HG03039 (cell line): ENCODE data around the gene HYKK.
"Not testable (repeated sequence)": the region's sequence is repeated elsewhere in the genome, so short reads cannot be mapped to it uniquely, and the experiment has no call there.

Experiments
- ATAC-seq: cut with Tn5 transposase; IDR thresholded peaks from one replicate; pipeline ENCODE4 v1.9.1; 2021; ENCODE audit warnings: mild to moderate bottlenecking, moderate library complexity; ENCODE audit not compliant: unreplicated experiment

The HYKK gene

DNA sequence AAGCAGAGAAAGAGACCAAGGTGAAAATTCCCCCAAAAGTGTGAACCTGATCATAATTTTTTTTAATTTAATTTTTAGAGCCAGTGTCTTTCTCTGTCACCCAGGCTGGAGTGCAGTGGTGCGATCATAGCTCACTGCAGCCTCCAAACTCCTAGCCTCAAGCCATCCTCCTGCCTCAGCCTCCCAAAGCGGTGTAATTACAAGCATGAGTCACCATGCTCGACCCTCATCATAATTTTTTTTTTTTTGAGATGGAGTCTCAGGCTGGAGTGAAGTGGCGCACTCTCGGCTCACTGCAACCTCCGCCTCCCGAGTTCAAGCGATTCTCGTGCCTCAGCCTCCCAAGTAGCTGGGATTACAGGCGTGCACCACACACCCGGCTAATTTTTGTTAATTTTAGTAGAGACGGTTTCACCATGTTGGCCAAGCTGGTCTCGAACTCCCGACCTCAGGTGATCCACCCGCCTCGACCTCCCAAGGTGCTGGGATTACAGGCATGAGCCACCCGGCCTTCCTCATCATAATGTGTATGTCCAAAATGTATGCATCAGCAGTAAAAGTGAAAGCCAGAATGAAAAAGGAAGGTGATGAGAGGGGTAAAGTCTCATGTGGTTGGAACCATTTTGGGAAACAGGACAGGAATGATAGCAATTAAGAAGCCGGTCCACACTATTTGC, 32.2 kb downstream of the HYKK start:
- not testable (repeated sequence) for ATAC-seq

- ATAC-seq: peak; percentile 78
These were observed 32.9 kb downstream of the HYKK start, which contains the start of gene PSMA4 for GRCh38 chr15:78540141-78540870. Gene PSMA4, plus strand, starts transcription at chr15:78540444. Its CDS starts 1,484 bp downstream, at chr15:78541928.

DNA sequence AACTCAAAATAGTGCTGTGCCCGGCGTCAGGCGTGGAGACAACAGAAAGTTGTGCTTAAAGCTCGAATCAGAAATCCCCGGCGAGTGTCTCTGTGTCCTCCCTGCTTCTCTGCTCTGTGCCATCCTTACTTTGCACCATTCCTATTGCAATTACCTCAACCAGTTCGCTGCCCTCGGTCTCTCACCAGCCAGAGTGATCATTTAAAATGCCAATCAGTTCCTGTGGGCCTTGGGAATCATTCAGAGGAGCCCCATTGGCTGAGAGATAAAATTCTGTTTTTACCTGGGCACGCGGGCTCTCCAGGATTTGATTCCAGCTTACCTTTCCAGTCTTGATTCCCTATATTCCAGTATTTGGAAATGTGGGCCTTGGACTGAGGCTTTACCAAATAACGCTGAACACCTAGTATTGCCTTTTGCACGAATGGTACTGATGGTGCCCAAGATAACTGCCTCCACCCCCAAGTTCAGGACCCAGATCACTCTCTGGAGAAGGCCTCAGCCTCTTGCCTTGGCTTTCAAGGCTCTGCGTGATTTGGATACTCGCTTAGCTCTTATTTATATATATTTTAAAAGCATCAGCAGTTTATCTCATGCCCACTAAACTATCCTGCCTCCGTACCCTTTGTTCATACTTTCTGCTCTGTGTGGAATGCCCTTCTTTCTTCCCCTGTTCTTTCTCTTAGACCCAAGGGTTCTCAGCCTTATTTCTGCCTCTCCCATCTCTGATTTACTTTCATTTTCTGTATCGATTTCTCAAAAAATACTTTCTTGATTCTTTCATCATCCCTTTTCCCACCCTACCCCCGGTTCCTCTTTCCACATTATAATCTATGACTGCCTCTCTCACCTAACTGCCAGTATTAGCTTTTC, 33.7 kb downstream of the HYKK start:
- no peak for ATAC-seq

- ATAC-seq: no peak
These were observed 34.3 kb downstream of the HYKK start for GRCh38 chr15:78541744-78542034.

GRCh38 chr15:78542647-78543046, 35.3 kb downstream of the HYKK start:
- no peak for ATAC-seq

DNA sequence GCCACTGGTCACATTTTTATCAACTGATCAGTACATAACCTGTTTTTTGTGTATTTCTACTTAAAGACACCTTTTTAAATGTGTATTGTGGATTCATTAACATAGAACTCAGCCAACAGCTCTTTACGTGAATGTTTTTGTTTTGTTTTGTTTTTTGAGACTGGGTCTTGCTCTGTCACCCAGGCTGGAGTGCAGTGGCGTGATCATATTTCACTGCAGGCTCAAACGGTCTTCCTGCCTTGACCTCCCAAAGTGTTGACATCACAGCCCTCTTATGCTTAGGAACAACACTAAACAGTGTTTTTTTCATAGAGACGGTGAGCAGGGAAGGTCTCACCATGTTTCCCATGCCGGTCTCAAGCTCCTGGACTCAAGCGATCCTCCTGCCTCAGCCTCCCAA, 42.8 kb downstream of the HYKK start:
- ATAC-seq: no peak

GRCh38 chr15:78550815-78551214, 43.4 kb downstream of the HYKK start:
- ATAC-seq: no peak

DNA sequence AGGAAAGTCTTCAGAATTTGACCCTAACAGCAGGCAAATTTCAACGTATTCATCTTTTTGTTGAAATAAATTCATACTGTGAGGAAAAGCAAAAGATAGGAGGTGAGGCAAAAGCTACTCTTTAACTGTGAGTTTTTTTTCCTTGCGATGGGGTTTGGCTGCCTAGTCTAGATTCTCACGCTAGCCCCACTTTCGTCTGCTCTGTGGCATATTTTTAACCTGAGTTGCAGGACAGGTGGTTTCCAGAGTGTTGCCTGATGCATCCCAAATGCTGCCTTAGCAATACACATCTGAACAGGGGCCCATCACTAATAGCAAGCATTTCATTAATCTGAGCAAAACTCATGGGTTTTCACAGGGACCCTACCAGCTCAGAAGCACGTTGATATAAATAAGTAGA, 44.5 kb downstream of the HYKK start:
- ATAC-seq: no peak

DNA sequence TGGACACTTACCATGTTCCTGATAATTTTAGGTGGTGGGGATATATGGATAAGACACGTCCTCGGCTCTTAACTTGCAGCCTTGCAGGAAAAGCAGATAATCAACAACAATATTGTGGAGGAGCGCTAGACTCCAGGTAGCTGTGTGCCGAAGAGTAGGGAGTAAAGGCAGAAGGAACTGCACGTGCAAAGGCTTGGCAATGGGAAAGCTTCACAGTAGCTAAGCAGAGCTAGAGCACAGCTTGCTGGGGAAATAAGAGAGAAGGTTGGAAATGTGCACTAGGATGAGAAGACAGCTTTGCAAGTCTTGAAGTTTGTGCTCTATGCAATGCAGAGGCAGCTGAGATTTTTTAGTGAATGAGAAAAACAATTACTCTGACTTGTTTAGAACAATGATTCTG, 45.2 kb downstream of the HYKK start:
- no peak for ATAC-seq

DNA sequence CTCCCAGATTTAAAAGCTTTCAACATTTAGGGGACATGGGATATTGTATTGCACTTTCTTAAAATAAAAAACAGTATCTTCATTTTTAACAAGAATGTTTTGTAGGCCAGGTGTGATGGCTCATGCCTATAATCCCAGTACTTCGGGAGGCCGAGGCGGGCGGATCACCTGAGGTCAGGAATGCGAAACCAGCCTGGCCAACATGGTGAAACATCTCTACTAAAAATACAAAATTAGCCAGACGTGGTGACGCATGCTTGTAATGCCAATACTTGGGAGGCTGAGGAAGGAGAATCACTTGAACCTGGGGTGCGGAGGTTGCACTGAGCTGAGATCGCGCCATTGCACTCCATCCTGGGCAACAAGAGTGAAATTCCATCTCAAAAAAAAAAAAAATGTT, 52.8 kb downstream of the HYKK start:
- ATAC-seq: not testable (repeated sequence)

- no peak for ATAC-seq
These were observed 54.1 kb downstream of the HYKK start for GRCh38 chr15:78561490-78561889.

- ATAC-seq: no peak
These were observed 55.7 kb downstream of the HYKK start for GRCh38 chr15:78563092-78563491.

- no peak for ATAC-seq
These were observed 57.3 kb downstream of the HYKK start for GRCh38 chr15:78564743-78565096.

GRCh38 chr15:78565097-78565950, 57.9 kb downstream of the HYKK start, which contains the start of gene CHRNA5:
Gene CHRNA5, plus strand, starts transcription at chr15:78565520. Its CDS starts 200 bp downstream, at chr15:78565720.
- peak; percentile 84 for ATAC-seq

DNA sequence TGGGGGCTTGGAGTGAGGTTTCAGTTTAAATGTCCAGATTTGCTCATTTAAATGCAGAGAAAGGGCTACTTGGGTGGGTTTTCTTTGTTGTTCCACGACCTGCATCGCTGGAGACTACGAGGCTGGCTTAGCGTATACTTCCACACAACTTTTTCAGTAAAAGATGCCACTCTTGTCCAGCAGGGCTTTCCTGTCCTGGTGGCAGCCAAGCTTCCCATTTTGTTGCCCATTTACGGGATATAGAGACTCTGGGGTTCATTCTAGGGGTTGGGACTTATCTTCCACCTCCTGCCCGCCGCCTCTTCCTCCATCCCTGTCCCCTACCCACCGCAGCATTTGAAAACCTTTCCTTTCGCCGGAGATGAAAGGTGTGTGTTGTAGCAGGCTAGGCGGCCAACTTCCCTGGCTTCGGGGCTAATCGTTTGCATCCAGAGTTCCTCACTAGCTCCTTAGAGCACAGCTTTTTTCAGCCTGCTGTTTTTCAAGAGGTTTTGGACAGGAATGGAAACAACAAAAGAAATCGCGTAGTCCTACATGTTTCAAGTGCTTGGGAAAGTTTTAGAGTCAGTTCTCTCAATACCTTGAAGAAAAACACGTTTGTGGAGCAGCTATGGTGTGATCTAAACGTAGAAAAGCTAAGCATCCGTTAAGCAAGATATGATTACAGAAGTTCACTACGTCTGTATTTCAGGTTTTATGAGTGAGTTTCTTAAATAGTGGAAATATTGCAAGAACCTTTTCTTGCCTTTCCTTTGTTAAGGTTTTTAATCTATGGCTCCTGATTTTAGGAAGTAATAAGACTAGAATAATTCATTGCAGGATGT, 58.8 kb downstream of the HYKK start:
- ATAC-seq: peak; percentile 12

GRCh38 chr15:78567531-78567930, 60.2 kb downstream of the HYKK start:
- ATAC-seq: no peak

DNA sequence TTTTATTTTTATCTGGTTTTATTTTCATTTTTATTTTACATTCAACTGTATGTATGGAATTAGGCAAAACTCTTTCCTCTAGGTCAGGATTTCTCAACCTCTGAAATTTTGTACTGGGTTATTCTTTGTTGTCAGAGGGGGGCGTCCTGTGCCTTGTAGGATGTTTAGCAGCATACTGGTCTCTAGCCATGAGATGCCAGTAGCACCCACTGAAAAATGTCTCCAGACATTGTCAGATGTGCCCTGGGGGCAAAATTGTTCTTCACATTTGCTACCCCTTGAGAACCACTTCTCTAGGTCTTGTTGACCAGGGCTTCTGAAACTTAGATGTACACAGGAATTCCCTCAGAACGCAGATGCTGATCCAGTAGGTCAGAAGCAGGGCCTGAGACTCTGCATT, 63.3 kb downstream of the HYKK start:
- no peak for ATAC-seq

DNA sequence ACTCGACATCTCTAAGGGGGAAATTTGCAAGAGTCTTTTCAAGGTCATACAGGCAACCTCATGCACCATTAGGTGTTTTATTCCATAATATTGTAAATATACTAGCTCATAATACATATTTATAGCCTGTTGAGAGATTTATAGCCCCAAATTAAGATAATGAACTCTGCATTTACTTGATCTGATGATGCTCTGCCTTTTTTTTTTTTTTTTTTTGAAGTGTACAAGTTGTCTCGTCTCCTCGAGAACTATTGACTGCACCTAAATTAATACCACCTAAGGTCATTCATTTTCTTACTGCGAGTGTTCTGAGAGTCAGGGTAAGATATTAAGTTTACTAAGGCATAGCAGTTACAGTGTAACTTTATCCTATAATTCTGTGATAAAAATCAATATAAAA, 64.0 kb downstream of the HYKK start:
- ATAC-seq: no peak

- no peak for ATAC-seq
These were observed 66.0 kb downstream of the HYKK start for GRCh38 chr15:78573416-78573815.

DNA sequence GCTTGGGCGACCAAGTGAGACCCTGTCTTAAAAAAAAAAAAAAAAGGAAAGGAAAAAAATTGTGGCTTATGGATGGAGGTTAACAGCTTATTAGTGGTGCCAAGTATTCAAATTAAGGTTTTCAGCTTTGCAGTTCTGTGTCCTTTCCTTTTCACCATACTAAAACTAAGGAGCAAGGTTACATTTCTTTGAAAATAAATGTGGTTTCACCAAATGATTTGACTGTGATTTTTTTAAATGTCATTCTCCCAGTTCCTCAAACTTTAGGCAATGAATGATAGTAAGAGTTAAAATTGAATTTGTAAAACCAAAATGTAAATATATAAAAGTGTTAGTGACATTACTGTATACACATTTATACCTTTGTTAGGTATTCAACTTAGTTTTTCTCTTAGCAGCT, 67.6 kb downstream of the HYKK start:
- ATAC-seq: no peak
